Caco-2 (cell line): ENCODE results near the gene ACER1. TPM values are rescaled to one million over a fixed set of nuclear protein-coding genes. Genes with fewer than 3 reads are reported as not detected.

Experiments used
- BruUV-seq: library from RNA; stranded (reverse); fragments of 400-500 nt; replicated peaks from 2 replicates; lab custom pipeline; 2021; lab: Mats Ljungman, UMichigan
- CTCF ChIA-PET: fragments of 300-600 bp; sonication (Branson Sonifier 250); formaldehyde crosslinking; loops from one replicate; lab custom pipeline; 2022; ENCODE audit warnings: antibody characterized with exemption; lab: Charles Lee
- POLR2A ChIA-PET: fragments of 300-600 bp; sonication (Branson Sonifier 250); formaldehyde crosslinking; loops from one replicate; lab custom pipeline; 2022; ENCODE audit warnings: antibody characterized with exemption; lab: Charles Lee
- DNase-seq, 2 experiments: peaks; one replicate each; pipeline versions ENCODE4 v3.0.0 to v3.0.0-alpha.2; 2020 to 2022
- H3K27me3 ChIP-seq: replicated peaks from 2 replicates; pipeline ENCODE4 v1.6.0; 2011; ENCODE audit warnings: low read length; ENCODE audit not compliant: control insufficient read depth, insufficient read depth
- H3K36me3 ChIP-seq: 2 replicates; pipeline ENCODE4 v1.5.1; 2011; ENCODE audit warnings: low read length; ENCODE audit not compliant: control insufficient read depth, insufficient read depth
- H3K4me1 ChIP-seq: fragments of 250-450 bp; sonication (Bioruptor Pico); 2 replicates; pipeline ENCODE4 v1.5.1; 2020; ENCODE audit warnings: mild to moderate bottlenecking
- H3K4me3 ChIP-seq: 2 replicates; pipeline ENCODE4 v1.5.1; 2011; ENCODE audit warnings: low read depth, mild to moderate bottlenecking, control low read depth, low read length
- H3K9me3 ChIP-seq: fragments of 250-450 bp; sonication (Bioruptor Pico); 2 replicates; pipeline ENCODE4 v1.5.1; 2020; ENCODE audit warnings: mild to moderate bottlenecking, moderate library complexity
- H3K27ac Mint-ChIP-seq: one replicate; pipeline ENCODE4 v1.8.0; 2022; ENCODE audit warnings: mixed read lengths; ENCODE audit not compliant: unreplicated experiment
- H3K27me3 Mint-ChIP-seq: one replicate; pipeline ENCODE4 v1.8.0; 2022; ENCODE audit warnings: mixed read lengths; ENCODE audit not compliant: insufficient read depth, unreplicated experiment
- H3K36me3 Mint-ChIP-seq: one replicate; pipeline ENCODE4 v1.8.0; 2022; ENCODE audit warnings: mild to moderate bottlenecking, mixed read lengths; ENCODE audit not compliant: insufficient read depth, unreplicated experiment
- H3K4me1 Mint-ChIP-seq: one replicate; pipeline ENCODE4 v1.8.0; 2022; ENCODE audit warnings: low read depth, mixed read lengths; ENCODE audit not compliant: unreplicated experiment
- H3K4me3 Mint-ChIP-seq: one replicate; pipeline ENCODE4 v1.8.0; 2022; ENCODE audit warnings: mild to moderate bottlenecking, moderate library complexity, mixed read lengths; ENCODE audit not compliant: unreplicated experiment
- H3K9me3 Mint-ChIP-seq: one replicate; pipeline ENCODE4 v1.8.0; 2022; ENCODE audit warnings: mixed read lengths; ENCODE audit not compliant: unreplicated experiment
- CTCF ChIP-seq, 2 experiments: fragments of 200-600 bp in 1 of 2; IDR thresholded peaks; 1 replicate in 1 of 2; 2 replicates in 1 of 2; pipeline versions ENCODE4 v1.5.1 to v1.8.0; 2011 to 2022; ENCODE audit warnings: antibody characterized with exemption in 1 of 2, control low read depth in 1 of 2, inconsistent platforms in 1 of 2, low read depth in 1 of 2, low read length in 1 of 2, mild to moderate bottlenecking in 1 of 2, moderate library complexity in 1 of 2; ENCODE audit not compliant: insufficient read depth in 1 of 2, severe bottlenecking in 1 of 2, unreplicated experiment in 1 of 2
- intact Hi-C: fragments of 100-400 bp; cut with micrococcal nuclease; formaldehyde crosslinking; loops from one replicate; pipeline ENCODE4 v1.10.0; 2022; ENCODE audit not compliant: unreplicated experiment
- total RNA-seq: library from RNA; stranded (reverse); gene quantifications from 2 replicates; pipeline ENCODE4 v1.2.3, GENCODE V29; 2022

The ACER1 gene
- total RNA-seq, 1 experiment from 2014 or later = not detected

GRCh38 chr19:6343462-6343861 is 10.1 kb upstream of the ACER1 start:
- Mint-ChIP-seq H3K9me3 (no peaks in the 10 kb centered on the region), H3K27me3 (peaks cover 2% of the 10 kb centered on the region), H3K4me1 (no peaks in the 10 kb centered on the region), H3K4me3 (no peak overlapping the region), H3K27ac (no peak overlapping the region), H3K36me3 (peaks cover 4% of the 10 kb centered on the region)
- Histone ChIP-seq H3K4me1 (no peaks in the 10 kb centered on the region), H3K9me3 (0 out of 2 replicates have a peak, but pooled peaks cover 4% of the 10 kb centered on the region), H3K27me3 (no peaks in the 10 kb centered on the region), H3K4me3 (no peak overlapping the region), H3K36me3 (no peaks in the 10 kb centered on the region)
- no peak for TF ChIP-seq CTCF (IDR thresholded peaks at IDR 0.05; ENCODE audit: insufficient read depth in 1 of 2, low read depth in 1 of 2, low read length in 1 of 2, severe bottlenecking in 1 of 2, unreplicated experiment in 1 of 2)
- no TSS peak for BruUV-seq
- ChIA-PET CTCF (no interaction called here), POLR2A (no interaction called here)
- intact Hi-C loops = no loop called here
- no peak for DNase-seq

GRCh38 chr19:6340493-6341201 is 7.2 kb upstream of the ACER1 start:
- no peaks in the 10 kb centered on the region for H3K4me1 Mint-ChIP-seq
- H3K27ac Mint-ChIP-seq = no peak overlapping the region

More at GRCh38 chr19:6340493-6341201, 7.2 kb upstream of the ACER1 start:
- peak in 1 of 2 experiments; percentile 32 for TF ChIP-seq CTCF (IDR thresholded peaks at IDR 0.05; ENCODE audit: insufficient read depth in 1 of 2, low read depth in 1 of 2, low read length in 1 of 2, severe bottlenecking in 1 of 2, unreplicated experiment in 1 of 2)
- CTCF ChIA-PET = interaction anchor here (0.6 to 0.7 kb wide), 2 partner anchors 122 to 513 kb away, joined by 3 to 4 read pairs; no protein-coding TSS in a partner anchor
- Mint-ChIP-seq H3K27me3 (peaks cover 2% of the 10 kb centered on the region), H3K9me3 (no peaks in the 10 kb centered on the region), H3K36me3 (peaks cover 4% of the 10 kb centered on the region), H3K4me3 (no peak overlapping the region)
- H3K4me3 ChIP-seq = no peak overlapping the region
- H3K27me3 ChIP-seq = no peaks in the 10 kb centered on the region
- H3K9me3 ChIP-seq = 0 out of 2 replicates have a peak, but pooled peaks cover 4% of the 10 kb centered on the region
- intact Hi-C loops = no loop called here
- no TSS peak for BruUV-seq
- POLR2A ChIA-PET = interaction anchor here (0.6 kb wide), 1 partner anchor 27 kb away, joined by 7 read pairs; no protein-coding TSS in a partner anchor
- H3K36me3 ChIP-seq = no peaks in the 10 kb centered on the region
- DNase-seq = no peak
- H3K4me1 ChIP-seq = no peaks in the 10 kb centered on the region
